ENCODE data around the gene DRD4. TPM values are rescaled to one million over a fixed set of nuclear protein-coding genes. Genes with fewer than 3 reads are reported as not detected.

The DRD4 gene
- total and polyA plus RNA-seq, 9 of the 15 experiments (the other 6 are each of a cell fraction or from before 2014, with no cell fraction given), result 0.04 to 0.95 (median 0.21) TPM; not detected in 5

DNA sequence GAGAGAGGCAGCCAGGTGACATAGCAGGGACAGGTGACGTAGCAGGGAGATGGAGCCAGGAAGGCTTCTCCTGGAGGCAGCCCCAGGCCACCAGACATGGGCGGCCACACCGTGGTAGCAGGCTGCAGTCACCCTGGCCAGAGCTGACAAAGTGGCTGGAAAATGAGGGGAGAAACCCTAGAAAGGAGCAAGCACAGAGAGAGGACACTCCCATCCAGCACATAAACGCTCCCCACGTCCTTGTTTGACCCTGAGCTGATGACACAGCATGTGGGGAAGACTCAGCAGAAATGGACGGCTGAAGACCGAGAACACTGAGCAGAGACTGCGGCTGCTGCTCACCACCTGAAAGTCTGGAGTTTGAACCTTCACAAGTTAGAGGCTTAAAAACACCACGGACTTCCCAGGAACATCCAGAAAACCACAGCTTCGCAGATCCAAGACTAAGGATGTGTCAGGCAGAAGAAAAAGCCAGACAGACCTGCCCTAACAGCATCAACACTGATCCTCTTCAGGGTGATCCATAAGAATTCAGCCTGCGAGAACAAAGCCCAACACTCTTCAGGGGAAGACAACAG lies 28.7 kb downstream of the DRD4 start (continued):
- TF ChIP-seq, protein P1, sequence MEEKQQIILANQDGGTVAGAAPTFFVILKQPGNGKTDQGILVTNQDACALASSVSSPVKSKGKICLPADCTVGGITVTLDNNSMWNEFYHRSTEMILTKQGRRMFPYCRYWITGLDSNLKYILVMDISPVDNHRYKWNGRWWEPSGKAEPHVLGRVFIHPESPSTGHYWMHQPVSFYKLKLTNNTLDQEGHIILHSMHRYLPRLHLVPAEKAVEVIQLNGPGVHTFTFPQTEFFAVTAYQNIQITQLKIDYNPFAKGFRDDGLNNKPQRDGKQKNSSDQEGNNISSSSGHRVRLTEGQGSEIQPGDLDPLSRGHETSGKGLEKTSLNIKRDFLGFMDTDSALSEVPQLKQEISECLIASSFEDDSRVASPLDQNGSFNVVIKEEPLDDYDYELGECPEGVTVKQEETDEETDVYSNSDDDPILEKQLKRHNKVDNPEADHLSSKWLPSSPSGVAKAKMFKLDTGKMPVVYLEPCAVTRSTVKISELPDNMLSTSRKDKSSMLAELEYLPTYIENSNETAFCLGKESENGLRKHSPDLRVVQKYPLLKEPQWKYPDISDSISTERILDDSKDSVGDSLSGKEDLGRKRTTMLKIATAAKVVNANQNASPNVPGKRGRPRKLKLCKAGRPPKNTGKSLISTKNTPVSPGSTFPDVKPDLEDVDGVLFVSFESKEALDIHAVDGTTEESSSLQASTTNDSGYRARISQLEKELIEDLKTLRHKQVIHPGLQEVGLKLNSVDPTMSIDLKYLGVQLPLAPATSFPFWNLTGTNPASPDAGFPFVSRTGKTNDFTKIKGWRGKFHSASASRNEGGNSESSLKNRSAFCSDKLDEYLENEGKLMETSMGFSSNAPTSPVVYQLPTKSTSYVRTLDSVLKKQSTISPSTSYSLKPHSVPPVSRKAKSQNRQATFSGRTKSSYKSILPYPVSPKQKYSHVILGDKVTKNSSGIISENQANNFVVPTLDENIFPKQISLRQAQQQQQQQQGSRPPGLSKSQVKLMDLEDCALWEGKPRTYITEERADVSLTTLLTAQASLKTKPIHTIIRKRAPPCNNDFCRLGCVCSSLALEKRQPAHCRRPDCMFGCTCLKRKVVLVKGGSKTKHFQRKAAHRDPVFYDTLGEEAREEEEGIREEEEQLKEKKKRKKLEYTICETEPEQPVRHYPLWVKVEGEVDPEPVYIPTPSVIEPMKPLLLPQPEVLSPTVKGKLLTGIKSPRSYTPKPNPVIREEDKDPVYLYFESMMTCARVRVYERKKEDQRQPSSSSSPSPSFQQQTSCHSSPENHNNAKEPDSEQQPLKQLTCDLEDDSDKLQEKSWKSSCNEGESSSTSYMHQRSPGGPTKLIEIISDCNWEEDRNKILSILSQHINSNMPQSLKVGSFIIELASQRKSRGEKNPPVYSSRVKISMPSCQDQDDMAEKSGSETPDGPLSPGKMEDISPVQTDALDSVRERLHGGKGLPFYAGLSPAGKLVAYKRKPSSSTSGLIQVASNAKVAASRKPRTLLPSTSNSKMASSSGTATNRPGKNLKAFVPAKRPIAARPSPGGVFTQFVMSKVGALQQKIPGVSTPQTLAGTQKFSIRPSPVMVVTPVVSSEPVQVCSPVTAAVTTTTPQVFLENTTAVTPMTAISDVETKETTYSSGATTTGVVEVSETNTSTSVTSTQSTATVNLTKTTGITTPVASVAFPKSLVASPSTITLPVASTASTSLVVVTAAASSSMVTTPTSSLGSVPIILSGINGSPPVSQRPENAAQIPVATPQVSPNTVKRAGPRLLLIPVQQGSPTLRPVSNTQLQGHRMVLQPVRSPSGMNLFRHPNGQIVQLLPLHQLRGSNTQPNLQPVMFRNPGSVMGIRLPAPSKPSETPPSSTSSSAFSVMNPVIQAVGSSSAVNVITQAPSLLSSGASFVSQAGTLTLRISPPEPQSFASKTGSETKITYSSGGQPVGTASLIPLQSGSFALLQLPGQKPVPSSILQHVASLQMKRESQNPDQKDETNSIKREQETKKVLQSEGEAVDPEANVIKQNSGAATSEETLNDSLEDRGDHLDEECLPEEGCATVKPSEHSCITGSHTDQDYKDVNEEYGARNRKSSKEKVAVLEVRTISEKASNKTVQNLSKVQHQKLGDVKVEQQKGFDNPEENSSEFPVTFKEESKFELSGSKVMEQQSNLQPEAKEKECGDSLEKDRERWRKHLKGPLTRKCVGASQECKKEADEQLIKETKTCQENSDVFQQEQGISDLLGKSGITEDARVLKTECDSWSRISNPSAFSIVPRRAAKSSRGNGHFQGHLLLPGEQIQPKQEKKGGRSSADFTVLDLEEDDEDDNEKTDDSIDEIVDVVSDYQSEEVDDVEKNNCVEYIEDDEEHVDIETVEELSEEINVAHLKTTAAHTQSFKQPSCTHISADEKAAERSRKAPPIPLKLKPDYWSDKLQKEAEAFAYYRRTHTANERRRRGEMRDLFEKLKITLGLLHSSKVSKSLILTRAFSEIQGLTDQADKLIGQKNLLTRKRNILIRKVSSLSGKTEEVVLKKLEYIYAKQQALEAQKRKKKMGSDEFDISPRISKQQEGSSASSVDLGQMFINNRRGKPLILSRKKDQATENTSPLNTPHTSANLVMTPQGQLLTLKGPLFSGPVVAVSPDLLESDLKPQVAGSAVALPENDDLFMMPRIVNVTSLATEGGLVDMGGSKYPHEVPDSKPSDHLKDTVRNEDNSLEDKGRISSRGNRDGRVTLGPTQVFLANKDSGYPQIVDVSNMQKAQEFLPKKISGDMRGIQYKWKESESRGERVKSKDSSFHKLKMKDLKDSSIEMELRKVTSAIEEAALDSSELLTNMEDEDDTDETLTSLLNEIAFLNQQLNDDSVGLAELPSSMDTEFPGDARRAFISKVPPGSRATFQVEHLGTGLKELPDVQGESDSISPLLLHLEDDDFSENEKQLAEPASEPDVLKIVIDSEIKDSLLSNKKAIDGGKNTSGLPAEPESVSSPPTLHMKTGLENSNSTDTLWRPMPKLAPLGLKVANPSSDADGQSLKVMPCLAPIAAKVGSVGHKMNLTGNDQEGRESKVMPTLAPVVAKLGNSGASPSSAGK (IDR thresholded peaks at IDR 0.05), result no peak; the same call in 1 of the 2 replicates
- TF ChIP-seq, protein P2, sequence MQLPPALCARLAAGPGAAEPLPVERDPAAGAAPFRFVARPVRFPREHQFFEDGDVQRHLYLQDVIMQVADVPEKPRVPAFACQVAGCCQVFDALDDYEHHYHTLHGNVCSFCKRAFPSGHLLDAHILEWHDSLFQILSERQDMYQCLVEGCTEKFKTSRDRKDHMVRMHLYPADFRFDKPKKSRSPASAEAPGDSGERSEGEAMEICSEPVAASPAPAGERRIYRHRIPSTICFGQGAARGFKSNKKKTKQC (CRISPR knock-in tag; IDR thresholded peaks at IDR 0.05), result no peak
- TF ChIP-seq SIX5 (IDR thresholded peaks at IDR 0.05; ENCODE audit: borderline replicate concordance in 1 of 2, insufficient read depth in 1 of 2, low read depth in 1 of 2, low read length in 2 of 2), result no peak
- TF ChIP-seq, protein P3, sequence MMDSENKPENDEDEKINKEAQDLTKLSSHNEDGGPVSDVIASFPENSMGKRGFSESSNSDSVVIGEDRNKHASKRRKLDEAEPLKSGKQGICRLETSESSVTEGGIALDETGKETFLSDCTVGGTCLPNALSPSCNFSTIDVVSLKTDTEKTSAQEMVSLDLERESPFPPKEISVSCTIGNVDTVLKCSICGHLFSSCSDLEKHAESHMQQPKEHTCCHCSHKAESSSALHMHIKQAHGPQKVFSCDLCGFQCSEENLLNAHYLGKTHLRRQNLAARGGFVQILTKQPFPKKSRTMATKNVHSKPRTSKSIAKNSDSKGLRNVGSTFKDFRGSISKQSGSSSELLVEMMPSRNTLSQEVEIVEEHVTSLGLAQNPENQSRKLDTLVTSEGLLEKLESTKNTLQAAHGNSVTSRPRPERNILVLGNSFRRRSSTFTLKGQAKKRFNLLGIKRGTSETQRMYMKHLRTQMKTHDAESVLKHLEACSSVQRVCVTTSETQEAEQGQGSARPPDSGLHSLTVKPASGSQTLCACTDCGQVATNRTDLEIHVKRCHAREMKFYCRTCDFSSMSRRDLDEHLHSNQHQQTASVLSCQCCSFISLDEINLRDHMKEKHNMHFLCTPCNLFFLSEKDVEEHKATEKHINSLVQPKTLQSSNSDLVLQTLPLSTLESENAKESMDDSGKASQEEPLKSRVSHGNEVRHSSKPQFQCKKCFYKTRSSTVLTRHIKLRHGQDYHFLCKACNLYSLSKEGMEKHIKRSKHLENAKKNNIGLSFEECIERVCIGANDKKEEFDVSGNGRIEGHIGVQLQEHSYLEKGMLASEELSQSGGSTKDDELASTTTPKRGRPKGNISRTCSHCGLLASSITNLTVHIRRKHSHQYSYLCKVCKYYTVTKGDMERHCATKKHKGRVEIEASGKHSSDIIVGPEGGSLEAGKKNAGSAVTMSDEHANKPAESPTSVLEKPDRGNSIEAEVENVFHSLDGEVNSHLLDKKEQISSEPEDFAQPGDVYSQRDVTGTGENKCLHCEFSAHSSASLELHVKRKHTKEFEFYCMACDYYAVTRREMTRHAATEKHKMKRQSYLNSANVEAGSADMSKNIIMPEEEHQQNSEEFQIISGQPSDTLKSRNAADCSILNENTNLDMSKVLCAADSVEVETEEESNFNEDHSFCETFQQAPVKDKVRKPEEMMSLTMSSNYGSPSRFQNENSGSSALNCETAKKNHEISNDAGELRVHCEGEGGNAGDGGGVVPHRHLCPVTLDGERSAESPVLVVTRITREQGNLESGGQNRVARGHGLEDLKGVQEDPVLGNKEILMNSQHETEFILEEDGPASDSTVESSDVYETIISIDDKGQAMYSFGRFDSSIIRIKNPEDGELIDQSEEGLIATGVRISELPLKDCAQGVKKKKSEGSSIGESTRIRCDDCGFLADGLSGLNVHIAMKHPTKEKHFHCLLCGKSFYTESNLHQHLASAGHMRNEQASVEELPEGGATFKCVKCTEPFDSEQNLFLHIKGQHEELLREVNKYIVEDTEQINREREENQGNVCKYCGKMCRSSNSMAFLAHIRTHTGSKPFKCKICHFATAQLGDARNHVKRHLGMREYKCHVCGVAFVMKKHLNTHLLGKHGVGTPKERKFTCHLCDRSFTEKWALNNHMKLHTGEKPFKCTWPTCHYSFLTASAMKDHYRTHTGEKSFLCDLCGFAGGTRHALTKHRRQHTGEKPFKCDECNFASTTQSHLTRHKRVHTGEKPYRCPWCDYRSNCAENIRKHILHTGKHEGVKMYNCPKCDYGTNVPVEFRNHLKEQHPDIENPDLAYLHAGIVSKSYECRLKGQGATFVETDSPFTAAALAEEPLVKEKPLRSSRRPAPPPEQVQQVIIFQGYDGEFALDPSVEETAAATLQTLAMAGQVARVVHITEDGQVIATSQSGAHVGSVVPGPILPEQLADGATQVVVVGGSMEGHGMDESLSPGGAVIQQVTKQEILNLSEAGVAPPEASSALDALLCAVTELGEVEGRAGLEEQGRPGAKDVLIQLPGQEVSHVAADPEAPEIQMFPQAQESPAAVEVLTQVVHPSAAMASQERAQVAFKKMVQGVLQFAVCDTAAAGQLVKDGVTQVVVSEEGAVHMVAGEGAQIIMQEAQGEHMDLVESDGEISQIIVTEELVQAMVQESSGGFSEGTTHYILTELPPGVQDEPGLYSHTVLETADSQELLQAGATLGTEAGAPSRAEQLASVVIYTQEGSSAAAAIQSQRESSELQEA (IDR thresholded peaks at IDR 0.05; ENCODE audit: low read depth), result no peak
